WTC11 (cell line): ENCODE data around the gene KRT23.

Source experiments
- ATF3 ChIP-seq: sonication (generic); formaldehyde crosslinking; conservative IDR thresholded peaks from 2 replicates; pipeline ENCODE4 v1.8.1; 2022; ENCODE audit warnings: mild to moderate bottlenecking, missing genetic modification reagents
- ELF4 ChIP-seq: sonication (generic); formaldehyde crosslinking; IDR thresholded peaks from 2 replicates; pipeline ENCODE4 v1.8.1; 2022; ENCODE audit warnings: low read depth, mild to moderate bottlenecking, moderate library complexity, missing genetic modification reagents
- JUN ChIP-seq: sonication (generic); formaldehyde crosslinking; IDR thresholded peaks from 2 replicates; pipeline ENCODE4 v1.8.0; 2023; ENCODE audit warnings: mild to moderate bottlenecking, missing genetic modification reagents
- TF ChIP-seq, protein P1 (sequence below): fragments of 200-600 bp; IDR thresholded peaks from 2 replicates; pipeline ENCODE4 v1.8.0; 2022; ENCODE audit warnings: antibody characterized with exemption

DNA sequence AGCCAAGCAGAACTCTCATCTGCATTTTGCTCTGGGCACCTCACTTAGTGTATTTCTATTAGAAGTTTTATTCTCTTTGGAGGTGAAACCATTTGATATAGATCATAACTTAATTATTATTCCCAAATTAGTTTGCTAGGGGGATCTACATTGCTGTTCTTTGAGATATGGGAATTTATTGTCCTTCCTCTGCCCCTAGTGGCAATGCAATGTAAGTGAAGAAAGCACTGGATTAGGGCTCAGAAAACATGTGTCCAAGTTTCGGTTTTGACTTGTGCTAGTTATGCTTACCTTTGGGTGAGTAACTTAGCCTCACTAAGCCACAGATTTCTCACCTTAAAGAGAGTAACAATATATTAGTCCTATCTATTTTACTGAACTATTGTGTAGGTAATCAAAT is 26.4 kb upstream of the KRT23 start:
- TF ChIP-seq JUN (CRISPR knock-in tag) (no peak), ELF4 (no peak), ATF3 (CRISPR knock-in tag) (no peak)
- TF ChIP-seq, protein P1, sequence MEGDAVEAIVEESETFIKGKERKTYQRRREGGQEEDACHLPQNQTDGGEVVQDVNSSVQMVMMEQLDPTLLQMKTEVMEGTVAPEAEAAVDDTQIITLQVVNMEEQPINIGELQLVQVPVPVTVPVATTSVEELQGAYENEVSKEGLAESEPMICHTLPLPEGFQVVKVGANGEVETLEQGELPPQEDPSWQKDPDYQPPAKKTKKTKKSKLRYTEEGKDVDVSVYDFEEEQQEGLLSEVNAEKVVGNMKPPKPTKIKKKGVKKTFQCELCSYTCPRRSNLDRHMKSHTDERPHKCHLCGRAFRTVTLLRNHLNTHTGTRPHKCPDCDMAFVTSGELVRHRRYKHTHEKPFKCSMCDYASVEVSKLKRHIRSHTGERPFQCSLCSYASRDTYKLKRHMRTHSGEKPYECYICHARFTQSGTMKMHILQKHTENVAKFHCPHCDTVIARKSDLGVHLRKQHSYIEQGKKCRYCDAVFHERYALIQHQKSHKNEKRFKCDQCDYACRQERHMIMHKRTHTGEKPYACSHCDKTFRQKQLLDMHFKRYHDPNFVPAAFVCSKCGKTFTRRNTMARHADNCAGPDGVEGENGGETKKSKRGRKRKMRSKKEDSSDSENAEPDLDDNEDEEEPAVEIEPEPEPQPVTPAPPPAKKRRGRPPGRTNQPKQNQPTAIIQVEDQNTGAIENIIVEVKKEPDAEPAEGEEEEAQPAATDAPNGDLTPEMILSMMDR: peak; percentile 60; the same call in 1 of the 2 replicates
